C4-2B (cell line): Measurements from ENCODE around the gene GRB10.
A peak's percentile ranks its signal among the peaks of the same experiment; 100 is the strongest.

ENCODE experiments used
- H3K27ac ChIP-seq: fragments of 450-650 bp; 2 replicates; pipeline ENCODE4 v1.5.1; 2017
- ZFX ChIP-seq: fragments of 450-650 bp; IDR thresholded peaks from 2 replicates; pipeline ENCODE4 v1.6.1; 2017
- TF ChIP-seq, protein P1 (sequence below): fragments of 450-650 bp; conservative IDR thresholded peaks from 2 replicates; pipeline ENCODE4 v1.5.1; 2017; ENCODE audit warnings: mild to moderate bottlenecking

Gene GRB10

GRCh38 chr7:50595491-50596102, 187.1 kb downstream of the GRB10 start:
- TF ChIP-seq, protein P1, sequence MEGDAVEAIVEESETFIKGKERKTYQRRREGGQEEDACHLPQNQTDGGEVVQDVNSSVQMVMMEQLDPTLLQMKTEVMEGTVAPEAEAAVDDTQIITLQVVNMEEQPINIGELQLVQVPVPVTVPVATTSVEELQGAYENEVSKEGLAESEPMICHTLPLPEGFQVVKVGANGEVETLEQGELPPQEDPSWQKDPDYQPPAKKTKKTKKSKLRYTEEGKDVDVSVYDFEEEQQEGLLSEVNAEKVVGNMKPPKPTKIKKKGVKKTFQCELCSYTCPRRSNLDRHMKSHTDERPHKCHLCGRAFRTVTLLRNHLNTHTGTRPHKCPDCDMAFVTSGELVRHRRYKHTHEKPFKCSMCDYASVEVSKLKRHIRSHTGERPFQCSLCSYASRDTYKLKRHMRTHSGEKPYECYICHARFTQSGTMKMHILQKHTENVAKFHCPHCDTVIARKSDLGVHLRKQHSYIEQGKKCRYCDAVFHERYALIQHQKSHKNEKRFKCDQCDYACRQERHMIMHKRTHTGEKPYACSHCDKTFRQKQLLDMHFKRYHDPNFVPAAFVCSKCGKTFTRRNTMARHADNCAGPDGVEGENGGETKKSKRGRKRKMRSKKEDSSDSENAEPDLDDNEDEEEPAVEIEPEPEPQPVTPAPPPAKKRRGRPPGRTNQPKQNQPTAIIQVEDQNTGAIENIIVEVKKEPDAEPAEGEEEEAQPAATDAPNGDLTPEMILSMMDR: peak; percentile 79
- TF ChIP-seq ZFX: no peak
- H3K27ac ChIP-seq: no peak overlapping the region

- H3K27ac ChIP-seq: no peak overlapping the region
- TF ChIP-seq, protein P1: no peak
- TF ChIP-seq ZFX: no peak
Measured at GRCh38 chr7:50594734-50595485, 187.8 kb downstream of the GRB10 start.

DNA sequence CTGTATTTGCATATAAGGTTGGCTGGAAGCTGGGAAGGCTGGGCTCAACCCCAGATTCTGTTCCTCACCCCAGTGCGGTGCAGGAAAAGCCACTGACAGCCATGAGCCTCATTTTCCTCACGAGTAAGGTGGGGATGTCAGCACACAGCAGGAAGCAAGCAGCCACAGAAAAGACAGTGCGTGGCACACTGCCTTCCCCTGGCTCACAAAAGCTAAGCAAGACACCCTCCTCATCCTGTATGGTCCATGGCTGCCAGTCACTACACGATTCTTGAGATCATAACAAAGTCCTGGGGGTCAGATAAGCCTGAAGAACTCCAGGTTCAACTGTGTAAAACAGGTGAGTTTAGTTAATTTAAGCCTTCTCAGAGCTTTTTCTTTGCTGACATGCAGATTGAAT, 188.6 kb downstream of the GRB10 start:
- H3K27ac ChIP-seq: no peak overlapping the region

GRCh38 chr7:50592940-50593339, 189.8 kb downstream of the GRB10 start:
- TF ChIP-seq, protein P1: no peak
- no peak for TF ChIP-seq ZFX
- H3K27ac ChIP-seq: no peak overlapping the region

More for the DNA sequence above, 188.6 kb downstream of the GRB10 start:
- TF ChIP-seq ZFX: no peak
- TF ChIP-seq, protein P1: no peak

DNA sequence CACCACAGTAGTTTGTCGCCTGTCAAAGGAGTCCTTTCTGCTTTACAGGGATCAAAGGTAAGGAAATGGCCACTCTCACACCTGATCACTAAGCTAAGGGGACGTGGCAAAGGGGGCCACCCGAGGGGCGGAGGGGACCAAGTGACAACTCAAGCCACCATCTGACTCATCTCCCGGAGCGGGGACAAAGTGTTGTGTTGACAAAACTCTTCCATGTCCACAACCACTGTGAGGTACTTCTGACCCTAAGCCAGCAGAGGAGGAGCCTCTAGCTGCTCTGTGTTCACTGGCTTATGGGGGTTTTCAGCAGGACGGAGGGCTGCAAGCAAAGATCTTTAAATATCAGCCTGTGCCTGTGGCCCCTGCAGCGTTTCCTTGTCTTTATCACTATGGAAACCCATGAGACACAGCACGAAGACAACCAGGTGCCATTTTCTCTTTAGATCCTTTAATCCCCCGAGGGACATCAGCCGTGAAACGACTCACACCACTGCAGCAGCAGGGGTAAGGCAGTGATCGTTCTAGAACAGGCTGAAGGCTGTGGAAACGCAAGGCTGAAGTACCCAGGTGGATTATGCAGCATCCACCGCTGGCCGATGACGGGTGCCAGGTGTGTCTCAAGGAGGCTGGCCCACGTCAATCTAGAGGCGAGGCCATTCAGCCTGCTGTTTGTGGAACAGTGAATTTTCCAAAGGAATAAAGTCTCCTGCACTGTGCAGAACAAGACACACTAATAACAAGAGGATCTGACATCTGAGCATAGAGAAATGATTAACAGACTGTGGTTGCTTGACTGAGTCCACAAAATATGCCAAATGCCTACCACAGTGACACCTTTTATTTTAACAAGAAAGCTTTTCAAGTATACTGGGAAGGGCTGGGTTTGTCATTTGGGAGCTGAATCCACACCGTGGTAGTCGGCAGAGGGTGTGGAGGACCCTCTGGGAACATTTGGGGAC, 190.9 kb downstream of the GRB10 start:
- H3K27ac ChIP-seq: no peak overlapping the region
- no peak for TF ChIP-seq ZFX
- TF ChIP-seq, protein P1: no peak

- no peak overlapping the region for H3K27ac ChIP-seq
- TF ChIP-seq, protein P1: no peak
- no peak for TF ChIP-seq ZFX
Measured at GRCh38 chr7:50591098-50591479, 191.6 kb downstream of the GRB10 start.

DNA sequence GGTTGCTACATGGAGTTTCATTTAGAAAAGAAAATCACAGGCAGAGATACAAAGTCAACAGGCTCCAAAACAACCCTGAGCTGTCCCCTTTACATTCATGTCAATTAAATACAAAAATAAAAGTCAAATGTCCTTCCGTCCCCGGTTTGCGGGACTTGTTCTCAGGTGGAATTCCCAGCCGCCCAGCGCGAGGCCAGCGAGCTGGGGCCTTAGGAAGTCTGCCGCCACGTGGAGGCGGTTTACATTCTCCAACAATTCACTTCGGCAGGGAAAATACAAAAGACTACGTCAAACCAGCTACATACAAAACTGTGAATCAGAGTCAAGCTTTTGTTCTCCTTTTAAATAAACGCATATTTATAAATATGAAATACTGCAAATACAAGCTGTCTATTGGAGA, 192.2 kb downstream of the GRB10 start:
- TF ChIP-seq ZFX: no peak
- TF ChIP-seq, protein P1: no peak
- no peak overlapping the region for H3K27ac ChIP-seq
